HG03097 (cell line): Measurements from ENCODE around the gene CEP112.
"Not testable (repeated sequence)": the region's sequence is repeated elsewhere in the genome, so short reads cannot be mapped to it uniquely, and the experiment has no call there.

Experiments
- ATAC-seq: cut with Tn5 transposase; IDR thresholded peaks from one replicate; pipeline ENCODE4 v1.9.1; 2021; ENCODE audit not compliant: unreplicated experiment, low FRiP score

The CEP112 gene

GRCh38 chr17:66165537-66166123 is 26.3 kb downstream of the CEP112 start:
- ATAC-seq = no peak

GRCh38 chr17:66155055-66155454 is 36.9 kb downstream of the CEP112 start:
- ATAC-seq = not testable (repeated sequence)

GRCh38 chr17:66152756-66153155 is 39.2 kb downstream of the CEP112 start:
- ATAC-seq = no peak

GRCh38 chr17:66150708-66151107 is 41.2 kb downstream of the CEP112 start:
- ATAC-seq = no peak

- no peak for ATAC-seq
Observed at GRCh38 chr17:66149562-66149961, 42.4 kb downstream of the CEP112 start.

GRCh38 chr17:66146394-66146793 is 45.5 kb downstream of the CEP112 start:
- no peak for ATAC-seq

GRCh38 chr17:66143657-66144282 is 48.2 kb downstream of the CEP112 start:
- no peak for ATAC-seq

DNA sequence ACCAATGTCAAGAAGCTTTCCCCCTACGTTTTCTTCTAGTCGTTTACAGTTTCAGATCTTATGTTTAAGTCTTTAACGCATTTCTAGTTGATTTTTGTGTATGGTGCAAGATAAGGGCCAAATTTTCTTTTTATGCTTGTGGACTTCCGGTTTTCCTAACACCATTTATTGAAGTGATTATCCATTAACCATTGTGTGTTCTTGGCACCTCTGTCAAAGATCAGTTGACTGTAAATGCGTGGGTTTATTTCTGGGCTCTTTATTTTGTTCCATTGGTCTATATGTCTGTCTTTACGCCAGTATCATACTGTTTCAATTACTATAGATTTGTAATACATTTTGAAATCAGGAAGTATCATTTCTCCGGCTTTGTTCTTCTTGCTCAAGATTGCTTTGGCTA is 49.5 kb downstream of the CEP112 start:
- no peak for ATAC-seq

DNA sequence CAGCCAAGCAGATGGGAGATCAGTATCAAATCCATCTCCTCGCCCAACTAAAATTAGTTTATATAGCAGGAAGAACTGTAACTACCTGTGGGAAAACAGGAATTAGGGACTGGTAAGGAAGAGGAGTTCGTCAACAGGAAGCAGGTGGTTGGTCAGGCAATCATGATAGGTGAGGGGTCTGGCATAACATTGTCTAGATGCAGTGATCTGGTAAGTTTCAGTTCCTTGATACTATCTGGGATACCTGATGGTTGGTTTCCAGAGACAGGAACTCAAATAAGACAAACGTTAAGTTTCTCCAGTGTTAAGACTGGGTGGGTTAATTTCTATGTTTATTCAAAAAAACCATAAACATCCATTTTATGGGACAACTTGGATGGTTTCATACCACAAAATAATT is 53.8 kb downstream of the CEP112 start:
- no peak for ATAC-seq

- ATAC-seq = no peak
Observed at GRCh38 chr17:66135896-66136295, 56.0 kb downstream of the CEP112 start.

DNA sequence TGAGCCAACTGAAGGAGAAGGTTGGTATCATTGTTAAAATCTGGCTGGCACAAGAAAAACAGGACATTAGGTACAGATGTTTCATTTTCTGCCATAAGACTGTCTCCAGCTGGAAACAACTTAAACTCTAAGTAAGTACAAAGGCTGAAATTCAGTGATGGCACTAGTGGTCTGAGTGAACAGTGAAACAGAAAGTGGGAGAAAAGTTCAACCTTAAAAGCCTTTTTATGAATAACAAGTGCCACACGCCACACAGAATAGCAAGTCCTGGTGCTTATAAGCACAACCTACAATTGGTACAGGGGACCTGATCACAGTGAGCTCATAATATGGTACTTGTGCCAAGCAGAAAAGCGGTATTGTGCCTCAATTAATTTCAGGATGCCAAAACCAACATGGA is 56.7 kb downstream of the CEP112 start:
- ATAC-seq = peak; percentile 57

GRCh38 chr17:66129759-66130158 is 62.2 kb downstream of the CEP112 start:
- ATAC-seq = no peak

- no peak for ATAC-seq
Observed at GRCh38 chr17:66126231-66126630, 65.7 kb downstream of the CEP112 start.

DNA sequence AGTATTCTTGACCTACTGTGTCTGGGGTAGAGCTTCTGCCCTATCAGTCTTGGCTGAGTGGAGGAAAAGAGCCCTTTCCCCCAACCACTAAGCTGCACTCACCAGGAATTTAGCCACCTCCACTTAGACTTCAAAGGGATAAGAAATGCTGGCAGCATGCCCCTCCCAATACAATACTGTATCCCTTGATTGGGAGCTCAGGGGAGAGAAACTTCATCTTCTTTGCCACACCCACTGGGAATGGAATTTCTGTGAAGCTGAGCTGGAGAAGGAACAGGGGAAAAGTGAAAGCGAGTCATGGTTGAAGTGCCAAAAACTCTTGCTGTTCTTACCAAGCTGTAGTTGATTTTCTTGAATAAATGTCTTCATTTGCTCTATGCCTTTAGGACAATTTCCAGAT is 68.8 kb downstream of the CEP112 start:
- ATAC-seq = no peak

DNA sequence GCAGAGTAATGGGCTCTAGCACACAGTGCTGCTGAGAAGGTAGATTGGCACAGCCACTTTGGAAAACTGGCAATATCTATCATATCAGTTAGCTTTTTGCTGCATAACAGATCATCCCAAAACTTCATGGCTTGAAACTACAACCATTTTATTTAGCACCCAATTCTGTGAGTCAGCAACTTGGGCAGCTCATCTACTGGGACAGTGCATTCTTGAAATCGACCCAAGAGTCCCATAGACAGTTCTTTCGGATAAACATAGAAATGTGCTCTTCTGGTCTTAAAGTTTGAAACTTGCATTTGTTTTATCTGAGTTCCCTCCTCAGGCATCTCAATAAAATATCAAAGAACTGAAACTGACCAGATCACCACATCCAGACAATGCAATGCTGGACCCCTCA is 76.7 kb downstream of the CEP112 start:
- no peak for ATAC-seq

- ATAC-seq = no peak
Observed at GRCh38 chr17:66114609-66115008, 77.3 kb downstream of the CEP112 start.

DNA sequence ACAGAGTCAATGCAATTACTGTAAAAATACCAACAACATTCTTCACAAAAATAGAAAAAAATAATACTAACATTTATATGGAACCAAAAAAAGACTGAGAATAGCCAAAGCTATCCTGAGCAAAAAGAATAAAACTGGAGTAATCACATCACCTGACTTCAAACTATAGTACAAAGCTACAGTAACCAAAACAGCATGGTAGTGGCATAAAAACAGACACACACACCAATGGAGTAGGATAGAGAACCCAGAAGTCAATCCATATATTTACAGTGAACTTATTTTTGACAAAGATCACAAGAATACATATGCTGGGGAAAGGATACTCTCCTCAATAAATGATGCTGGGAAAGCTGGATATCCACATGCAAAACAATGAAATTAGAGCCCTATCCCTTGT is 84.2 kb downstream of the CEP112 start:
- ATAC-seq = no peak

GRCh38 chr17:66098040-66098439 is 93.9 kb downstream of the CEP112 start:
- ATAC-seq = no peak

- ATAC-seq = no peak
Observed at GRCh38 chr17:66094727-66095126, 97.2 kb downstream of the CEP112 start.

- ATAC-seq = no peak
Observed at GRCh38 chr17:66091445-66092080, 100.4 kb downstream of the CEP112 start.

DNA sequence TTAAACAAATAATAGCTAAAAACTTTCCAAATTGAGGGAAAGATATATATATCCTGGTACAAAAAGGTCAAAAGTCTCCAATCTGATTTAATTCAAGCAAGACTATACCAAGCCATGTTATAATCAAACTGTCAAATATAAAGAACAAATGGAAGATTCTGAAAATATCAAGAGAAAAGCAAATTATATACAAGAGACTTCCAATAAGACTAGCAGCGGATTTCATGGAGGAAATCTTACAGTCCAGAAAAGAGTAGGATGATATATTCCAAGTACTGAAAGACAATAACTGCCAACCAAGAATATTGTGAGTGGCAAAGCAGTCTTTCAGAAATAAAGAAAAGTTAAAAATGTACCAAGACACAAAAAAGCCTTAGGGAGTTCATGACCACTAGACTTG is 102.2 kb downstream of the CEP112 start:
- ATAC-seq = no peak

GRCh38 chr17:66088173-66088572 is 103.8 kb downstream of the CEP112 start:
- ATAC-seq = no peak
